LNCaP clone FGC (cell line): Measurements from ENCODE around the gene CEPT1.

Source experiments
- DNase-seq: peaks from one replicate; pipeline ENCODE4 v3.0.0-alpha.2; 2011; ENCODE audit warnings: low read depth
- H3K4me3 ChIP-seq: 2 replicates; pipeline ENCODE4 v1.5.1; 2011; ENCODE audit warnings: mild to moderate bottlenecking, low read depth, low read length, control low read depth
- CTCF ChIP-seq: IDR thresholded peaks from 2 replicates; pipeline ENCODE4 v1.5.1; 2012; ENCODE audit warnings: mild to moderate bottlenecking; ENCODE audit not compliant: control insufficient read depth, insufficient read depth; ENCODE audit errors: extremely low read depth

The CEPT1 gene

GRCh38 chr1:111110197-111110899 is 29.7 kb upstream of the CEPT1 start:
- no peak overlapping the region for H3K4me3 ChIP-seq
- peak; percentile 77 for DNase-seq
- TF ChIP-seq CTCF, result no peak

DNA sequence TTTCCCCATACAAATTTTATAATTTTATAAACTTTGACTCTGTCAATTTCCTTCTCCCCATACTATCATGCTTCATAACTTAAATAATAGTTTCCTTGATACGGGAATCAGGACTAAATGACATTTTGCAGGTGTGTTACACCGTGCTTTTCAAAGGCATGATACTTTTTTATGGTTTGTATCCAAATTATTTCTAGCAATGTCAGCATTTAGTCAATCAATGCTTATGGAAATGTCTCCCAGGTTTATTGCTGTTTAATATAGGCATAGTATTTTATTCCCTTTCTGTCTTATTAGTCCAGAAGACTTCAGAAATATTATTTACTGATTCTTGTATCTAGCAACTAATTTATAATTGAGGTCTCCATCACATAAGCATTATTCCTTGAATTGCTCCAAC is 23.5 kb upstream of the CEPT1 start:
- TF ChIP-seq CTCF, result no peak
- no peak overlapping the region for H3K4me3 ChIP-seq
- DNase-seq, result no peak

DNA sequence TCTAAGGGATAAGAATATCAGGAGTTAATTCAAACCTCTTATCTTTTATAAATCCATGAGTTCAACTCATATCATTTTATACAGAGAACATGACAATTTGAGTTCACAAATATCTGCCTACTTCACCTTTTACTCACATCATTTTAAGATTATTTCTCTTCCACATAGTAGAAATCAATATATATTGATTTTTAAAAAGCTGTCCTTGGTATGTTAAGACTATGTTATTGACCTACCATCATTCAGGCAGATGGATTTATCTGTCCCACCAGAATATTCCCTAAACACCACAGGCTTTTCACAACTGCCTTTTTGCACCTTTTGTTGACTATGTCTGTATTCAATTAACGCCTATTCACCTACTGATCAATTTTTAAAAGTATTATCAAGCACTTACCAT is 13.7 kb upstream of the CEPT1 start:
- no peak overlapping the region for H3K4me3 ChIP-seq
- no peak for TF ChIP-seq CTCF
- DNase-seq, result no peak

DNA sequence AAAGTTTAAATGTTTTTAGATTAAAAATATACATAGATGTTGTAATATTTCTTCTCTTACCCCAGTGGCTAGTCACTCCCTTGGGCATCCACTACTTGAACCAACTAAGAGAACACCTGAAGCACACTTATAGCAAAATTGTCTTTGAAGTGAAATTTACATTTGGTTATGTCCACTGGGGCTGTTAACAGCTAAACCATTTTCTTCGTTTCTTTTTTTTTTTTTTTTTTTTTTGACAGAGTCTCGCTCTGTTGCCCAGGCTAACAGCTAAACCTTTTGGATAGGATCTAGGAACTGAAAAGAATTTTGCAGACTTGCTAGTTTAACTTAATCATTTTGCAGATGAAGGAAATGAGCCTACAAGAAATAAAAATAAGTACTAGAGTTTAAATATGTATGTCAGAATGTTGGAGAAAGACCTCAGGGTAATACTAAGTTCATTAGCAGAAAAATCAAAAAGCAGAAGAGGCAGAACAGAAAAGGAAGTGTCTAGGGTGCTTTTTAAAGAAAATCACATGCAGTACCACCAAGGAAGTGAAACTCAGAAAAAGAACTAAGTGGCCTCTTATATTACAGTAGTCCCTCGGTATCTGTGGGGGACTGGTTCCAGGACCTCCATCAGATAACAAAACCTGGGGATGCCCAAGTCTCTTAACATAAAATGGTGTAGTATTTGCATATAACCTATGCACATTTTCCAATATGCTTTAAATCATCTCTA is 11.9 kb upstream of the CEPT1 start:
- no peak for DNase-seq
- H3K4me3 ChIP-seq, result no peak overlapping the region

DNA sequence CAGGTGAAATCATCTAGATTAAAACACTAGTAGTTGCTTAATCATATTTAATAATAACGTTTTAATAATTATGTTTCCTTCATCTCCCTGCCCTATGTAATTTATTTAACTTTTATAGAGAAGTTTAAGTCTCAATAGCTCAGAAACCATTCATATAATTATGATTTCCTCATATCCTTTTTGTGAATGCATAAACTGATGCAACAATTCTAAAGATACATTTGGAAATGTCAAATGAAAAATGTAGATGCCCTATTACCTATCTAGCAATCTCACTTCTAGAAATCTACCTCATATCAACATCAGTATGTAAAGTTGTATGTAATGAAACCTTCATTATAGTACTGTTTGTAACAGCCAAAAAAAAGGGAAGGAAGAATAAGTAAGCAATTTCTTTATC is 10.6 kb upstream of the CEPT1 start:
- TF ChIP-seq CTCF, result no peak
- DNase-seq, result no peak
- no peak overlapping the region for H3K4me3 ChIP-seq

More for the DNA sequence above, 11.9 kb upstream of the CEPT1 start:
- no peak for TF ChIP-seq CTCF

- no peak for DNase-seq
- no peak overlapping the region for H3K4me3 ChIP-seq
- TF ChIP-seq CTCF, result no peak
Observed at GRCh38 chr1:111131693-111132092, 8.3 kb upstream of the CEPT1 start.

- no peak for DNase-seq
- no peak for TF ChIP-seq CTCF
- H3K4me3 ChIP-seq, result no peak overlapping the region
Observed at GRCh38 chr1:111133866-111134265, 6.2 kb upstream of the CEPT1 start.
